Adrenal gland (tissue), 12 donors: Measurements from ENCODE around the gene COL15A1. TPM values are rescaled to one million over a fixed set of nuclear protein-coding genes. Genes with fewer than 3 reads are reported as not detected.

ENCODE experiments used
- DNase-seq, 7 donors: peaks; one replicate each; pipeline ENCODE4 v3.0.0-alpha.2; 2019 to 2020
- H3K27ac ChIP-seq, 5 donors: fragments of 200-600 bp; sonication (generic) in 4 of 5; 1 replicate in 3 of 5; 2 replicates in 2 of 5; pipeline versions ENCODE4 v1.5.1 to v1.8.0; 2016 to 2020; ENCODE audit warnings: mild to moderate bottlenecking in 1 of 5
- H3K27me3 ChIP-seq: fragments of 200-600 bp; 2 replicates; pipeline ENCODE4 v1.8.0; 2021
- H3K36me3 ChIP-seq, 2 donors: fragments of 200-600 bp; replicated peaks in 1 of 2; 1 replicate in 1 of 2; 2 replicates in 1 of 2; pipeline versions ENCODE4 v1.5.1 to v1.8.0; 2018 to 2022
- H3K4me1 ChIP-seq, 2 donors: fragments of 200-600 bp; replicated peaks in 1 of 2; 1 replicate in 1 of 2; 2 replicates in 1 of 2; pipeline versions ENCODE4 v1.5.1 to v1.8.0; 2018 to 2021
- H3K4me3 ChIP-seq, 4 donors: fragments of 200-600 bp; sonication (generic) in 3 of 4; one replicate each; pipeline ENCODE4 v1.5.1; 2016 to 2018
- H3K9me3 ChIP-seq, 3 donors: fragments of 200-600 bp; sonication (generic) in 1 of 3; replicated peaks in 1 of 3; 1 replicate in 2 of 3; 2 replicates in 1 of 3; pipeline versions ENCODE4 v1.5.1 to v1.8.0; 2016 to 2021
- CTCF ChIP-seq, 6 experiments: fragments of 450-650 bp in 4 of 6; fragments of 200-600 bp in 2 of 6; sonication (generic) in 1 of 6; IDR thresholded peaks; 1 replicate in 5 of 6; 2 replicates in 1 of 6; pipeline versions ENCODE4 v1.5.1 to v1.8.0; 2016 to 2021; ENCODE audit warnings: antibody characterized with exemption in 6 of 6, mild to moderate bottlenecking in 2 of 6, moderate library complexity in 1 of 6
- POLR2A ChIP-seq, 2 donors: fragments of 450-650 bp; IDR thresholded peaks; one replicate each; pipeline ENCODE4 v1.6.1; 2017; ENCODE audit warnings: antibody characterized with exemption in 2 of 2, mild to moderate bottlenecking in 2 of 2, moderate library complexity in 1 of 2
- WGBS, 4 donors: extraction: QIAGEN DNeasy Blood & Tissue Kit in 2 of 4; methylation state at CpG; one replicate each; pipeline versions ENCODE4 v1.1.5 to v1.1.7; 2013 to 2017; 5-methylcytosine and 5-hydroxymethylcytosine counted together
- intact Hi-C, 2 donors: fragments of 100-400 bp; cut with DNase I; formaldehyde crosslinking; loops; one replicate each; pipeline versions ENCODE4 v1.14.1 to v1.15.0; 2022 to 2023
- polyA plus RNA-seq, 3 donors: library from polyadenylated mRNA; stranded (reverse); fragments of 200-250 nt in 2 of 3; fragments of 350-450 nt in 1 of 3; fragmentation: Illumina TruSeq in 1 of 3; extraction: RNeasy Lipid Tissue Mini Kit (QIAGEN cat#74804) in 1 of 3; gene quantifications; one replicate each; pipeline ENCODE4 v1.2.3, GENCODE V29; 2013 to 2014
- total RNA-seq, 9 donors: library from RNA; depleted of rRNA in 4 of 9; stranded (reverse); fragments of >200 nt in 4 of 9; fragments of 120-200 nt in 1 of 9; fragmentation: NEBNext Ultra II Directional in 1 of 9; extraction: Animal tissue kit (Norgen Biotek cat#: 25700) in 1 of 9; gene quantifications; one replicate each; pipeline versions ENCODE4 v1.1.0 to v1.2.4, GENCODE V29; 2013 to 2023
- donor health status: healthy with polysubstance abuse.
- donor health status: Bipolar disorder and iron deficiency.
- donor health status: DM: yes; HTN: yes; CAD: no.
- donor health status: DM: no; HTN: no; CAD: no.
- donor health status: DM: no; HTN: no; CAD: no.
- donor health status: DM: yes; HTN: yes; CAD: no.

COL15A1 gene
- total and polyA plus RNA-seq, 12 donors: 34.8 to 320 (median 101) TPM

- DNase-seq: no peak
- TF ChIP-seq POLR2A (IDR thresholded peaks at IDR 0.05) (no peak), CTCF (IDR thresholded peaks at IDR 0.05) (no peak)
- no peaks in the 10 kb centered on the region for H3K4me1 ChIP-seq
- WGBS, 4 donors: 82 to 91% (median 86%) methylated on average over 4 of the region's 4 CpGs
- H3K36me3 ChIP-seq: peaks cover 0 to 41% of the 10 kb centered on the region in 2 donors
- no peak overlapping the region for H3K4me3 ChIP-seq
- no peaks in the 10 kb centered on the region for H3K27me3 ChIP-seq
- no peak overlapping the region for H3K27ac ChIP-seq
- intact Hi-C loops: loop anchor here in 1 of 2 donors (10.0 kb wide), 1 partner anchor 89 kb away; the partner anchor contains the start of gene TGFBR1
- H3K9me3 ChIP-seq: peaks cover 0 to 4% (median 0%) of the 10 kb centered on the region in 3 donors
Observed at GRCh38 chr9:99015890-99016289, 72.2 kb downstream of the COL15A1 start.

GRCh38 chr9:99016681-99017387 lies 73.1 kb downstream of the COL15A1 start:
- H3K27ac ChIP-seq: no peak overlapping the region
- peaks cover 0 to 45% of the 10 kb centered on the region in 2 donors for H3K36me3 ChIP-seq
- whole genome bisulfite sequencing, 4 donors: 92 to 97% (median 94%) methylated on average over 10 of the region's 10 CpGs
- DNase-seq: no peak
- H3K9me3 ChIP-seq: no peaks in the 10 kb centered on the region
- no peaks in the 10 kb centered on the region for H3K4me1 ChIP-seq
- intact Hi-C loops: loop anchor here in 1 of 2 donors (10.0 kb wide), 1 partner anchor 88 kb away; the partner anchor contains the start of gene TGFBR1
- H3K4me3 ChIP-seq: no peak overlapping the region
- H3K27me3 ChIP-seq: no peaks in the 10 kb centered on the region
- TF ChIP-seq CTCF (IDR thresholded peaks at IDR 0.05) (no peak), POLR2A (IDR thresholded peaks at IDR 0.05) (no peak)

GRCh38 chr9:99018653-99019052 lies 74.9 kb downstream of the COL15A1 start:
- Histone ChIP-seq H3K36me3 (peaks cover 0 to 45% of the 10 kb centered on the region in 2 donors), H3K4me1 (peaks cover 0 to 12% of the 10 kb centered on the region in 2 donors), H3K27ac (no peak overlapping the region), H3K27me3 (no peaks in the 10 kb centered on the region), H3K9me3 (no peaks in the 10 kb centered on the region), H3K4me3 (no peak overlapping the region)
- intact Hi-C loops: loop anchor here in 1 of 2 donors (10.0 kb wide), 1 partner anchor 86 kb away; the partner anchor contains the start of gene TGFBR1
- TF ChIP-seq CTCF (IDR thresholded peaks at IDR 0.05): no peak
- TF ChIP-seq POLR2A (IDR thresholded peaks at IDR 0.05): no peak
- 90 to 96% (median 93%) methylated on average over 1 of the region's 1 CpG for WGBS, 4 donors
- no peak for DNase-seq

- Histone ChIP-seq H3K9me3 (no peaks in the 10 kb centered on the region), H3K27me3 (no peaks in the 10 kb centered on the region), H3K4me3 (no peak overlapping the region), H3K36me3 (peaks cover 0 to 45% of the 10 kb centered on the region in 2 donors), H3K4me1 (peaks cover 0 to 14% of the 10 kb centered on the region in 2 donors), H3K27ac (peak overlapping the region in 1 of 5 donors; percentile 26)
- intact Hi-C loops: loop anchor here (10.0 kb wide), 2 partner anchors 55 to 85 kb away; partner anchors contain the start of gene TGFBR1 (in 1 of the 2)
- 75 to 81% (median 79%) methylated on average over 4 of the region's 4 CpGs for whole genome bisulfite sequencing, 4 donors
- no peak for DNase-seq
- no peak for TF ChIP-seq CTCF (IDR thresholded peaks at IDR 0.05)
- TF ChIP-seq POLR2A (IDR thresholded peaks at IDR 0.05): no peak
Observed at GRCh38 chr9:99019510-99020331, 76.0 kb downstream of the COL15A1 start.
